ENCODE data around the gene CEMIP. TPM values are rescaled to one million over a fixed set of nuclear protein-coding genes. Genes with fewer than 3 reads are reported as not detected.

CEMIP gene
- total and polyA plus RNA-seq, 2 experiments from 2014 or later: 0.27 to 2.1 TPM

- peak; percentile 67; the same call in 1 of the 2 replicates for TF ChIP-seq ZNF462 (CRISPR knock-in tag; IDR thresholded peaks at IDR 0.05)
These were observed 192.0 kb downstream of the CEMIP start (continued) for GRCh38 chr15:80971143-80971542.

GRCh38 chr15:80972276-80972675 lies 193.1 kb downstream of the CEMIP start:
- Mint-ChIP-seq H3K27me3 (ENCODE audit: insufficient read depth, low read depth, poor library complexity) (peaks cover 17% of the 10 kb centered on the region), H3K4me1 (peaks cover 48% of the 10 kb centered on the region), H3K9me3 (no peaks in the 10 kb centered on the region), H3K36me3 (ENCODE audit: low read depth) (peaks cover 16% of the 10 kb centered on the region), H3K4me3 (no peak overlapping the region), H3K27ac (no peak overlapping the region)
- Histone ChIP-seq H3K9me2 (ENCODE audit: insufficient read depth) (no peaks in the 10 kb centered on the region), H4K20me1 (replicated peaks; ENCODE audit: insufficient read depth) (peaks cover 14% of the 10 kb centered on the region; the same call in 1 of the 2 replicates), H3K4me2 (no peak overlapping the region), H2AFZ (no peak overlapping the region), H3K27ac (ENCODE audit: low read depth) (0 out of 2 replicates have a peak overlapping the region, but pooled peaks have one; percentile 46), H3K4me1 (ENCODE audit: insufficient read depth) (peaks cover 25% of the 10 kb centered on the region), H3K27me3 (ENCODE audit: insufficient read depth) (no peaks in the 10 kb centered on the region), H3K36me3 (ENCODE audit: insufficient read depth) (no peaks in the 10 kb centered on the region; the same call in 1 of the 2 replicates), H3F3A (replicated peaks; ENCODE audit: low read depth) (no peaks in the 10 kb centered on the region; the same call in 1 of the 2 replicates), H3K4me3 (no peak overlapping the region), H3K79me2 (replicated peaks; ENCODE audit: insufficient read depth) (peaks cover 48% of the 10 kb centered on the region)
- DNase-seq (ENCODE audit: low spot score) (no peak), ATAC-seq (no peak)
- no peak for TF ChIP-seq STAT1 (IDR thresholded peaks at IDR 0.05; ENCODE audit: unreplicated experiment)
- TF ChIP-seq ZNF331 (CRISPR knock-in tag; IDR thresholded peaks at IDR 0.05; ENCODE audit: low read depth): no peak
- no peak for TF ChIP-seq ZNF462 (CRISPR knock-in tag; IDR thresholded peaks at IDR 0.05)
- TF ChIP-seq, protein P1, sequence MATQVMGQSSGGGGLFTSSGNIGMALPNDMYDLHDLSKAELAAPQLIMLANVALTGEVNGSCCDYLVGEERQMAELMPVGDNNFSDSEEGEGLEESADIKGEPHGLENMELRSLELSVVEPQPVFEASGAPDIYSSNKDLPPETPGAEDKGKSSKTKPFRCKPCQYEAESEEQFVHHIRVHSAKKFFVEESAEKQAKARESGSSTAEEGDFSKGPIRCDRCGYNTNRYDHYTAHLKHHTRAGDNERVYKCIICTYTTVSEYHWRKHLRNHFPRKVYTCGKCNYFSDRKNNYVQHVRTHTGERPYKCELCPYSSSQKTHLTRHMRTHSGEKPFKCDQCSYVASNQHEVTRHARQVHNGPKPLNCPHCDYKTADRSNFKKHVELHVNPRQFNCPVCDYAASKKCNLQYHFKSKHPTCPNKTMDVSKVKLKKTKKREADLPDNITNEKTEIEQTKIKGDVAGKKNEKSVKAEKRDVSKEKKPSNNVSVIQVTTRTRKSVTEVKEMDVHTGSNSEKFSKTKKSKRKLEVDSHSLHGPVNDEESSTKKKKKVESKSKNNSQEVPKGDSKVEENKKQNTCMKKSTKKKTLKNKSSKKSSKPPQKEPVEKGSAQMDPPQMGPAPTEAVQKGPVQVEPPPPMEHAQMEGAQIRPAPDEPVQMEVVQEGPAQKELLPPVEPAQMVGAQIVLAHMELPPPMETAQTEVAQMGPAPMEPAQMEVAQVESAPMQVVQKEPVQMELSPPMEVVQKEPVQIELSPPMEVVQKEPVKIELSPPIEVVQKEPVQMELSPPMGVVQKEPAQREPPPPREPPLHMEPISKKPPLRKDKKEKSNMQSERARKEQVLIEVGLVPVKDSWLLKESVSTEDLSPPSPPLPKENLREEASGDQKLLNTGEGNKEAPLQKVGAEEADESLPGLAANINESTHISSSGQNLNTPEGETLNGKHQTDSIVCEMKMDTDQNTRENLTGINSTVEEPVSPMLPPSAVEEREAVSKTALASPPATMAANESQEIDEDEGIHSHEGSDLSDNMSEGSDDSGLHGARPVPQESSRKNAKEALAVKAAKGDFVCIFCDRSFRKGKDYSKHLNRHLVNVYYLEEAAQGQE (IDR thresholded peaks at IDR 0.05; ENCODE audit: unreplicated experiment): no peak
- no peak for TF ChIP-seq JUNB (IDR thresholded peaks at IDR 0.05; ENCODE audit: unreplicated experiment)
- no peak for TF ChIP-seq CREB1 (CRISPR knock-in tag; IDR thresholded peaks at IDR 0.05; ENCODE audit: low read depth)
